Measurements from ENCODE around the gene COL3A1. TPM values are rescaled to one million over a fixed set of nuclear protein-coding genes. Genes with fewer than 3 reads are reported as not detected.

COL3A1 gene
- total and polyA plus RNA-seq, 2 of the 8 experiments (the other 6 are each of a cell fraction or from before 2014, with no cell fraction given), result 0.07 to 0.11 TPM

DNA sequence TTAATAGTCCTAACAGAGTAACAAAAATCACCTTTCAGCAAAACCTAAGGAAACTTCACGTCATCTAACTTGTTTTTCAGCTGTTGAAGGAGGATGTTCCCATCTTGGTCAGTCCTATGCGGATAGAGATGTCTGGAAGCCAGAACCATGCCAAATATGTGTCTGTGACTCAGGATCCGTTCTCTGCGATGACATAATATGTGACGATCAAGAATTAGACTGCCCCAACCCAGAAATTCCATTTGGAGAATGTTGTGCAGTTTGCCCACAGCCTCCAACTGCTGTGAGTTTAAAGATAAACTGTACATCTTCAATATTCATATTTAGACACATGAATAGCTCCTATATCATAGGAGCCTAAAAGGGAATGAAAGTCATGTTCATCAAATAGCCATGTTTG lies 10.5 kb downstream of the COL3A1 start:
- CTCF ChIA-PET (ENCODE audit: partially characterized antibody), result interaction anchor here (0.6 to 3.2 kb wide), 22 partner anchors 12 to 1142 kb away, joined by 3 to 15 read pairs (median 4); no protein-coding TSS in a partner anchor
- no peak overlapping the region for H3K23ac ChIP-seq (ENCODE audit: insufficient read length)
- no peak overlapping the region for H4K91ac ChIP-seq (replicated peaks; ENCODE audit: insufficient read length, low read length)
- H3K4me1 ChIP-seq (replicated peaks in 1 of 4; ENCODE audit: control insufficient read depth in 3 of 4, insufficient read depth in 4 of 4, low read length in 3 of 4), result no peaks in the 10 kb centered on the region
- no peaks in the 10 kb centered on the region for H3K23me2 ChIP-seq (ENCODE audit: low read depth, low read length)
- H3K14ac ChIP-seq (ENCODE audit: insufficient read length), result no peak overlapping the region
- no peak overlapping the region for H2BK20ac ChIP-seq (ENCODE audit: low read length)
- H4K20me1 ChIP-seq (replicated peaks in 1 of 2; ENCODE audit: control insufficient read depth in 1 of 2, insufficient read depth in 2 of 2, low read length in 2 of 2), result no peaks in the 10 kb centered on the region
- H3K79me2 ChIP-seq (ENCODE audit: control insufficient read depth in 1 of 2, insufficient read depth in 2 of 2, low read length in 2 of 2), result no peaks in the 10 kb centered on the region
- H3K27ac ChIP-seq (ENCODE audit: low read depth, low read length), result no peak overlapping the region
- no peaks in the 10 kb centered on the region for H3K27me3 ChIP-seq (replicated peaks in 1 of 4; ENCODE audit: control insufficient read depth in 3 of 4, extremely low read depth in 1 of 4, insufficient read depth in 3 of 4, low read length in 3 of 4)
- H2BK5ac ChIP-seq (ENCODE audit: low read depth, low read length), result no peak overlapping the region
- no peak overlapping the region for H2BK12ac ChIP-seq (ENCODE audit: low read depth, low read length)
- no peak overlapping the region for H3K9ac ChIP-seq (replicated peaks in 1 of 4; ENCODE audit: extremely low read depth in 1 of 4, low read depth in 3 of 4, low read length in 3 of 4)
- no peak overlapping the region for H2BK120ac ChIP-seq (replicated peaks; ENCODE audit: low read depth, low read length)
- H2AK5ac ChIP-seq (ENCODE audit: low read depth, low read length), result no peak overlapping the region
- H4K5ac ChIP-seq (ENCODE audit: insufficient read length, low read depth, low read length), result no peak overlapping the region
- POLR2A ChIA-PET (ENCODE audit: partially characterized antibody), result no interaction called here
- no peak for DNase-seq (ENCODE audit: low read depth in 1 of 2, low spot score in 2 of 2)
- H4K8ac ChIP-seq (ENCODE audit: extremely low read depth, insufficient read depth, low read length), result no peak overlapping the region
- no peak for FAIRE-seq
- no peak overlapping the region for H3K18ac ChIP-seq (ENCODE audit: extremely low read depth, low read length)
- H2BK15ac ChIP-seq (ENCODE audit: low read length), result no peak overlapping the region
- H3K36me3 ChIP-seq (ENCODE audit: control insufficient read depth in 2 of 4, insufficient read depth in 4 of 4, low read length in 3 of 4), result no peaks in the 10 kb centered on the region
- no peak overlapping the region for H3K4ac ChIP-seq (replicated peaks; ENCODE audit: insufficient read length, low read depth, low read length)
- H3K4me2 ChIP-seq (ENCODE audit: insufficient read depth in 1 of 2, low read depth in 2 of 2, low read length in 2 of 2), result no peak overlapping the region
- H3K9me3 ChIP-seq (ENCODE audit: insufficient read depth in 2 of 2, low read depth in 1 of 2, low read length in 1 of 2), result no peaks in the 10 kb centered on the region
- WGBS, 2 experiments (ENCODE audit: extremely low coverage in 1 of 2, insufficient coverage in 1 of 2, insufficient read length in 1 of 2, insufficient replicate concordance in 2 of 2, low coverage in 1 of 2, low lambda C conversion rate in 2 of 2, missing lambda C conversion rate in 1 of 2), result 88% methylated on average over 5 of the region's 5 CpGs; no CpG with 5 or more reads in 1 of the 2 experiments
- no peak overlapping the region for H2AFZ ChIP-seq (ENCODE audit: low read length)
- no peak overlapping the region for H3K4me3 ChIP-seq (ENCODE audit: extremely low read depth in 1 of 4, insufficient read depth in 2 of 4, low read depth in 3 of 4, low read length in 4 of 4)
- H3K56ac ChIP-seq (replicated peaks; ENCODE audit: insufficient read length, low read depth, low read length), result no peak overlapping the region
- no peaks in the 10 kb centered on the region for H3K79me1 ChIP-seq (ENCODE audit: low read depth, low read length)
- TF ChIP-seq, protein P1, sequence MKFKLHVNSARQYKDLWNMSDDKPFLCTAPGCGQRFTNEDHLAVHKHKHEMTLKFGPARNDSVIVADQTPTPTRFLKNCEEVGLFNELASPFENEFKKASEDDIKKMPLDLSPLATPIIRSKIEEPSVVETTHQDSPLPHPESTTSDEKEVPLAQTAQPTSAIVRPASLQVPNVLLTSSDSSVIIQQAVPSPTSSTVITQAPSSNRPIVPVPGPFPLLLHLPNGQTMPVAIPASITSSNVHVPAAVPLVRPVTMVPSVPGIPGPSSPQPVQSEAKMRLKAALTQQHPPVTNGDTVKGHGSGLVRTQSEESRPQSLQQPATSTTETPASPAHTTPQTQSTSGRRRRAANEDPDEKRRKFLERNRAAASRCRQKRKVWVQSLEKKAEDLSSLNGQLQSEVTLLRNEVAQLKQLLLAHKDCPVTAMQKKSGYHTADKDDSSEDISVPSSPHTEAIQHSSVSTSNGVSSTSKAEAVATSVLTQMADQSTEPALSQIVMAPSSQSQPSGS (IDR thresholded peaks at IDR 0.05; ENCODE audit: low read length), result no peak
- TF ChIP-seq FOSL1 (IDR thresholded peaks at IDR 0.05; ENCODE audit: insufficient read depth, low read depth, low read length), result no peak
- no peak for TF ChIP-seq RAD21 (IDR thresholded peaks at IDR 0.05 in 1 of 2, conservative IDR thresholded peaks at IDR 0.05 in 1 of 2; ENCODE audit: low read depth in 2 of 2, low read length in 2 of 2)
- TF ChIP-seq, protein P2, sequence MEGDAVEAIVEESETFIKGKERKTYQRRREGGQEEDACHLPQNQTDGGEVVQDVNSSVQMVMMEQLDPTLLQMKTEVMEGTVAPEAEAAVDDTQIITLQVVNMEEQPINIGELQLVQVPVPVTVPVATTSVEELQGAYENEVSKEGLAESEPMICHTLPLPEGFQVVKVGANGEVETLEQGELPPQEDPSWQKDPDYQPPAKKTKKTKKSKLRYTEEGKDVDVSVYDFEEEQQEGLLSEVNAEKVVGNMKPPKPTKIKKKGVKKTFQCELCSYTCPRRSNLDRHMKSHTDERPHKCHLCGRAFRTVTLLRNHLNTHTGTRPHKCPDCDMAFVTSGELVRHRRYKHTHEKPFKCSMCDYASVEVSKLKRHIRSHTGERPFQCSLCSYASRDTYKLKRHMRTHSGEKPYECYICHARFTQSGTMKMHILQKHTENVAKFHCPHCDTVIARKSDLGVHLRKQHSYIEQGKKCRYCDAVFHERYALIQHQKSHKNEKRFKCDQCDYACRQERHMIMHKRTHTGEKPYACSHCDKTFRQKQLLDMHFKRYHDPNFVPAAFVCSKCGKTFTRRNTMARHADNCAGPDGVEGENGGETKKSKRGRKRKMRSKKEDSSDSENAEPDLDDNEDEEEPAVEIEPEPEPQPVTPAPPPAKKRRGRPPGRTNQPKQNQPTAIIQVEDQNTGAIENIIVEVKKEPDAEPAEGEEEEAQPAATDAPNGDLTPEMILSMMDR (IDR thresholded peaks at IDR 0.05; ENCODE audit: control extremely low read depth in 1 of 3, insufficient read depth in 1 of 3, low read depth in 1 of 3, low read length in 3 of 3), result no peak
- no peak for TF ChIP-seq HDAC2 (IDR thresholded peaks at IDR 0.05; ENCODE audit: borderline replicate concordance in 1 of 2, low read depth in 2 of 2, low read length in 2 of 2)
- TF ChIP-seq EP300 (IDR thresholded peaks at IDR 0.05; ENCODE audit: borderline replicate concordance in 1 of 2, low read depth in 2 of 2, low read length in 2 of 2), result no peak
- TF ChIP-seq CBX5 (IDR thresholded peaks at IDR 0.05; ENCODE audit: low read depth, low read length), result no peak

Measured in H1 (cell line).